Measurements from ENCODE around the gene SLC52A1. TPM values are rescaled to one million over a fixed set of nuclear protein-coding genes. Genes with fewer than 3 reads are reported as not detected.

The SLC52A1 gene
- total RNA-seq, 1 donor from 2014 or later = not detected

- Histone ChIP-seq H3K36me3 (no peaks in the 10 kb centered on the region), H3K27me3 (no peaks in the 10 kb centered on the region), H3K4me1 (no peaks in the 10 kb centered on the region), H3K4me2 (no peak overlapping the region), H3K79me2 (ENCODE audit: low read depth) (no peaks in the 10 kb centered on the region), H2AFZ (replicated peaks) (no peak overlapping the region), H3K27ac (no peak overlapping the region), H4K20me1 (ENCODE audit: low read depth) (no peaks in the 10 kb centered on the region), H3K4me3 (no peak overlapping the region), H3K9ac (no peak overlapping the region), H3K9me3 (ENCODE audit: low read depth) (no peaks in the 10 kb centered on the region), H3F3A (ENCODE audit: low read depth) (no peaks in the 10 kb centered on the region)
- Mint-ChIP-seq H3K27ac (no peak overlapping the region), H3K4me1 (no peaks in the 10 kb centered on the region), H3K4me3 (no peak overlapping the region), H3K36me3 (no peaks in the 10 kb centered on the region), H3K9me3 (no peaks in the 10 kb centered on the region), H3K27me3 (ENCODE audit: insufficient read depth, low read depth) (no peaks in the 10 kb centered on the region)
- no peak for DNase-seq (ENCODE audit: low spot score)
- TF ChIP-seq EZH2phosphoT487 (IDR thresholded peaks at IDR 0.05) (no peak), EZH2 (IDR thresholded peaks at IDR 0.05) (no peak), CTCF (IDR thresholded peaks at IDR 0.05) (no peak)
Observed at GRCh38 chr17:5068236-5068635, 33.0 kb upstream of the SLC52A1 start.

- no peak overlapping the region for H3K27ac Mint-ChIP-seq
- H4K20me1 ChIP-seq (ENCODE audit: low read depth) = no peaks in the 10 kb centered on the region
- no peak overlapping the region for H2AFZ ChIP-seq (replicated peaks)
- no peak for TF ChIP-seq CTCF (IDR thresholded peaks at IDR 0.05)
- TF ChIP-seq EZH2 (IDR thresholded peaks at IDR 0.05) = no peak
- no peak for TF ChIP-seq EZH2phosphoT487 (IDR thresholded peaks at IDR 0.05)
- H3F3A ChIP-seq (ENCODE audit: low read depth) = no peaks in the 10 kb centered on the region
- no peak overlapping the region for H3K4me3 Mint-ChIP-seq
- no peaks in the 10 kb centered on the region for H3K36me3 ChIP-seq
- H3K27me3 Mint-ChIP-seq (ENCODE audit: insufficient read depth, low read depth) = peaks cover 2% of the 10 kb centered on the region
- no peaks in the 10 kb centered on the region for H3K4me1 Mint-ChIP-seq
- no peak overlapping the region for H3K27ac ChIP-seq
- no peaks in the 10 kb centered on the region for H3K79me2 ChIP-seq (ENCODE audit: low read depth)
- H3K4me2 ChIP-seq = no peak overlapping the region
- no peaks in the 10 kb centered on the region for H3K27me3 ChIP-seq
- no peaks in the 10 kb centered on the region for H3K36me3 Mint-ChIP-seq
- H3K9me3 Mint-ChIP-seq = no peaks in the 10 kb centered on the region
- no peaks in the 10 kb centered on the region for H3K9me3 ChIP-seq (ENCODE audit: low read depth)
- DNase-seq (ENCODE audit: low spot score) = no peak
- no peak overlapping the region for H3K9ac ChIP-seq
- no peaks in the 10 kb centered on the region for H3K4me1 ChIP-seq
- no peak overlapping the region for H3K4me3 ChIP-seq
Observed at GRCh38 chr17:5065227-5065744, 30.1 kb upstream of the SLC52A1 start.

GRCh38 chr17:5055543-5055942 is 20.3 kb upstream of the SLC52A1 start:
- peaks cover 7% of the 10 kb centered on the region for H3K27me3 Mint-ChIP-seq (ENCODE audit: insufficient read depth, low read depth)
- Histone ChIP-seq H3K36me3 (no peaks in the 10 kb centered on the region), H4K20me1 (ENCODE audit: low read depth) (no peaks in the 10 kb centered on the region), H3K9ac (no peak overlapping the region), H3K4me2 (no peak overlapping the region), H3K4me3 (no peak overlapping the region), H3K27me3 (peaks cover 4% of the 10 kb centered on the region), H3K27ac (no peak overlapping the region), H2AFZ (replicated peaks) (no peak overlapping the region), H3K79me2 (ENCODE audit: low read depth) (no peaks in the 10 kb centered on the region), H3F3A (ENCODE audit: low read depth) (no peaks in the 10 kb centered on the region), H3K4me1 (no peaks in the 10 kb centered on the region), H3K9me3 (ENCODE audit: low read depth) (no peaks in the 10 kb centered on the region)
- H3K36me3 Mint-ChIP-seq = no peaks in the 10 kb centered on the region
- peaks cover under 1% of the 10 kb centered on the region for H3K4me1 Mint-ChIP-seq
- TF ChIP-seq CTCF (IDR thresholded peaks at IDR 0.05) (no peak), EZH2 (IDR thresholded peaks at IDR 0.05) (no peak), EZH2phosphoT487 (IDR thresholded peaks at IDR 0.05) (no peak)
- DNase-seq (ENCODE audit: low spot score) = no peak
- peaks cover 7% of the 10 kb centered on the region for H3K9me3 Mint-ChIP-seq
- no peak overlapping the region for H3K4me3 Mint-ChIP-seq
- no peak overlapping the region for H3K27ac Mint-ChIP-seq

Measured in neural progenitor cell (in vitro differentiated cells).